GM13976 (cell line): ENCODE data around the gene NUDT4.

ENCODE experiments used
- DNase-seq: peaks from one replicate; pipeline ENCODE4 v3.0.0; 2012; ENCODE audit warnings: low spot score
- in situ Hi-C: fragments of 300-500 bp; cut with MboI; formaldehyde crosslinking; loops from one replicate; pipeline ENCODE4 v1.12.0; 2022; ENCODE audit warnings: low sequenced_read_pairs, mixed read lengths, inconsistent platforms; ENCODE audit not compliant: unreplicated experiment
- TF ChIP-seq, protein P1 (sequence below): IDR thresholded peaks from 2 replicates; pipeline ENCODE4 v1.5.1; 2012; ENCODE audit warnings: borderline replicate concordance, mild to moderate bottlenecking; ENCODE audit not compliant: insufficient read depth; ENCODE audit errors: extremely low read depth, missing control alignments, control extremely low read depth

Gene NUDT4

DNA sequence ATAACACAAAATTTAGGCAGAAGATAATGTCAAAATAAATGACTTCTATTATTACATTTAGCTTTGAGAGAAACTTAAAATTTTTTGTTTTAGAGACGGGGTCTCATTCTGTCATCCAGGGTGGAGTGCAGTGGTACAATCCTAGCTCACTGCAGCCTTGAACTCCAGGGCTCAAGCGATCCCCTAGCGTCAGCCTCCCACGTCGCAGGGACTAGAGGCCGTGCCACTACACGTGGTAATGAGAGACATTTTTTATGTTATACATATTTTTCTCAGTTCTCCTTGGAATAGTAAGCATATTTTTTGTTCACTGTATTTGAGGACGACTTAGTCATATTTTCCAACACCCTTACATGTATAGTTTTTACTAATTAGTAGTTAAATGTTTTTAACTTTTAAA is 21.5 kb upstream of the NUDT4 start:
- in situ Hi-C loops, result no loop called here
- TF ChIP-seq, protein P1, sequence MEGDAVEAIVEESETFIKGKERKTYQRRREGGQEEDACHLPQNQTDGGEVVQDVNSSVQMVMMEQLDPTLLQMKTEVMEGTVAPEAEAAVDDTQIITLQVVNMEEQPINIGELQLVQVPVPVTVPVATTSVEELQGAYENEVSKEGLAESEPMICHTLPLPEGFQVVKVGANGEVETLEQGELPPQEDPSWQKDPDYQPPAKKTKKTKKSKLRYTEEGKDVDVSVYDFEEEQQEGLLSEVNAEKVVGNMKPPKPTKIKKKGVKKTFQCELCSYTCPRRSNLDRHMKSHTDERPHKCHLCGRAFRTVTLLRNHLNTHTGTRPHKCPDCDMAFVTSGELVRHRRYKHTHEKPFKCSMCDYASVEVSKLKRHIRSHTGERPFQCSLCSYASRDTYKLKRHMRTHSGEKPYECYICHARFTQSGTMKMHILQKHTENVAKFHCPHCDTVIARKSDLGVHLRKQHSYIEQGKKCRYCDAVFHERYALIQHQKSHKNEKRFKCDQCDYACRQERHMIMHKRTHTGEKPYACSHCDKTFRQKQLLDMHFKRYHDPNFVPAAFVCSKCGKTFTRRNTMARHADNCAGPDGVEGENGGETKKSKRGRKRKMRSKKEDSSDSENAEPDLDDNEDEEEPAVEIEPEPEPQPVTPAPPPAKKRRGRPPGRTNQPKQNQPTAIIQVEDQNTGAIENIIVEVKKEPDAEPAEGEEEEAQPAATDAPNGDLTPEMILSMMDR, result no peak
- DNase-seq, result no peak

DNA sequence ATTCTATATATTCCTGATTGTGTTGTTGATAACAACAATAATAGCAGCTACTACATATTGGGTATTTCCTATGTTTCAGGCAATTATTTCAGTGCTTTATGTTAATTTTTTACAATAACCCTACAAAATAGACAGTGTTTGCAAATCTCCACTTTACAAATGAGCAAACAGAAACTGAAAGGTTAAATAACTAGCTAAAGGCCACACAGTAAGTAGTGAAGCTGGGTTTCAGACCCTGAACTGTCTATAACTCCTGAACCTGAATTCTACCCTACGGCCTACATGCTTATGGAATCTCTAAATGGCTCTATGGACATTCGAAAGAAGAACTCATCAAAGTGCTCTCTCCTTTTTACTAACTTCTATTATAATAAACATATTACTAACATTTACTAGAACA is 19.7 kb upstream of the NUDT4 start:
- DNase-seq, result peak; percentile 48
- TF ChIP-seq, protein P1, result no peak
- in situ Hi-C loops, result no loop called here

DNA sequence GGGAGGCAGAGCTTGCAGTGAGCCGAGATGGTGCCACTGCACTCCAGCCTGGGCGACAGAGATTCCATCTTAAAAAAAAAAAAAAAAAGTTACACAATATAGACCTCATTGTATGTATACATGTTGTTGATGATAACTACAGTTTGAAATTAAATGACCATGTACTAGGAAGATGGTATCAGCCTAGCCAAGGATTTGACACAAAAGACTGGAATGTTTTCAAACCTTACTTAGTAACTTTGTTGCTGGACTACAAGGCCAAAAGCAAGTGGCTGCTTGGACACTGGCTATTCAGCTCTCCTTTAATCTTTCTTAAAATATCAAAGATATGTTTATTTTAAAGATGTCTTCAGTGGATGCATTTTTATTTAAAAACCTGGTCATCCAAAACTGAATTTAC is 18.9 kb upstream of the NUDT4 start:
- in situ Hi-C loops, result no loop called here
- no peak for DNase-seq
- TF ChIP-seq, protein P1, result no peak

DNA sequence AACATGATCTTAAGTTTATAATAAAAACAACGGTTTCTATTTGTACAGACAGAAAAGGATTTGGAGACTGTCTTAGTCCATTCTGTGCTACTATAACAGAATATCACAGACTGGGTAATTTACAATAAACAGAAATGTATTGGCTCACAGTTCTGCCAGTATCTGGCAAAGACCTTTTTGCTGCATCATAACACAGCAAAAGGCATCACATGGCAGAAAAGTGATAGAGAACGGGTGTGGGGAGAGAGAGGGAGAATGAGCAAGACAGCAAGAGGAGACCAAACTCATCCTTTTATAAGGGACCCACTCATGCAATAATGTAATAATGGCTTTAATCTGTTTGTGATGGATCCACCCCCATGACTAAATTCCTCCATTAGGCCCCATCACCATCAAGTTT is 17.0 kb upstream of the NUDT4 start:
- no peak for DNase-seq
- TF ChIP-seq, protein P1, result no peak
- in situ Hi-C loops, result no loop called here

DNA sequence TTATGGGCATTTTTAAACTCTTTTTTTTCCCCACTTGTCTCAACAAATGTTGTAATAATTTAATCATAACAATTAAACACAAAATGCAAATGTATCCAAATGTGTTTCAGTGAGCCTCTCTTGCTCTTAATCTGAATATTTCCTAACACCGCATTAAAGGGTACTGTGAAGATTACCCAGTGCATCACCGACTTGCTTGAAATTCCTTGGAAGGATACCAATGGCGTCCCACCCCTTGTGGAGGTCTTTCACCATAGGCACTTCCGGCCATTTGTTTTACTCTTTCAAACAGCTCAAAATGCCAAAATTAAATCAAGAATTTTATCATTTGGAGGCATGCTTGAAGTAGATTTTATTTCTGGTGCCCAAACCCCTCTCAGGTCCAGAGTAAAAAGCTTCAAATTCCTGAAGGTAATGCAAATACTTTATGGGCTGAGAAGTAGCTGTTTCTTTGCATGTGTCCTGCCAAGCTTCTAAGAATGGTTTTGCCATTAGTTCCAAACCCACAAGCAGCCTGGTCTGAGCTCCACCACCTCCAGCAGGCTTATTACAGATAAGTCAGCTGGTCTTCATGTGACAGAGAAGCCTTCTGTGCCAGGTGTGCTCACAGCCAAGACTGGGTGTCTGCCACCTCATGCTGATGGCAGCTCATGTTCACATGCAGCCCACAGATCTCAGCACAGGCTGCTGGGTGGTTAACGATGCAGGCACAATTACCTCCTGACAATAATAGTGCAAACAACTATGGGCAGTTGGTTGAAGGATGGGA is 16.4 kb upstream of the NUDT4 start:
- no peak for DNase-seq
- TF ChIP-seq, protein P1, result no peak
- in situ Hi-C loops, result no loop called here

DNA sequence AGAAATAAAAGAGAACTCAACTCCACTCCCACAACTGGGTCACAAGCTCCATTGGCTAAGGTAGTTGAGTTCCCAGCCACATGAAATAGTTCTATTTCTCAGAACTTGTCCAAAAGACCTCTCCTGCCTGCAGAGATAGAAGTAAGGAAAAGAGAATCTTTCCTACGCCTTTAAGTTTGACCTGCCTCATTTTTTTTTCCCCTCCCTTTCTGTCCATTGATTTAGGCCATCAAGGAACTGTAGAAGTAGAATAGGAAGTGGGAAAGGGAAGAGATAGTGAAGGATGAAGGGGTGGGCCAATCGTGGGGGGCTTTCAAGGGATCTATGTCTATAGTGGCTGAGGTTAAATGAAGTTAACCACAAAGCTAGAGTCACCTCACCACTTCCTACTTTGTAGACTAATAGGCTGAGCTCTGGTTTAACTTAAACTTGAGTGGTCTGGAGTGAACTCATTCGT is 13.9 kb upstream of the NUDT4 start:
- peak; percentile 42 for DNase-seq
- in situ Hi-C loops, result no loop called here
- TF ChIP-seq, protein P1, result no peak
